Keratinocyte (primary cell): ENCODE measurements around the gene MEIS2.

Experiments used
- CTCF ChIP-seq, 3 experiments: IDR thresholded peaks in 1 of 3; conservative IDR thresholded peaks in 1 of 3; optimal IDR thresholded peaks in 1 of 3; 2 replicates in 2 of 3; 3 replicates in 1 of 3; pipeline versions ENCODE3 to v1.5.1; 2011; ENCODE audit warnings: low read length in 3 of 3, mild to moderate bottlenecking in 3 of 3, moderate library complexity in 2 of 3, control low read depth in 1 of 3, inconsistent platforms in 1 of 3; ENCODE audit not compliant: insufficient read depth in 2 of 3; ENCODE audit errors: extremely low read depth in 1 of 3
- EZH2 ChIP-seq: IDR thresholded peaks from one replicate; pipeline ENCODE4 v1.6.1; 2012; ENCODE audit warnings: inconsistent platforms, mild to moderate bottlenecking, low read length, moderate library complexity

- TF ChIP-seq CTCF (optimal IDR thresholded peaks at IDR 0.05 in 1 of 3, IDR thresholded peaks at IDR 0.05 in 1 of 3, conservative IDR thresholded peaks at IDR 0.05 in 1 of 3; ENCODE audit: extremely low read depth in 1 of 3, insufficient read depth in 2 of 3, low read length in 3 of 3) (no peak), EZH2 (no peak)
Measured at GRCh38 chr15:36954486-36954885, 145.9 kb downstream of the MEIS2 start.
